Vagina (tissue), 2 donors: ENCODE data around the gene TBX10. TPM values are rescaled to one million over a fixed set of nuclear protein-coding genes. Genes with fewer than 3 reads are reported as not detected.
A peak's percentile ranks its signal among the peaks of the same experiment; 100 is the strongest.

Source experiments
- DNase-seq, 2 donors: peaks; one replicate each; pipeline ENCODE4 v3.0.0-alpha.2; 2017; ENCODE audit errors: extremely low spot score in 2 of 2
- H3K27ac ChIP-seq: fragments of 200-600 bp; sonication (generic); one replicate; pipeline ENCODE4 v1.5.1; 2019
- H3K27me3 ChIP-seq: fragments of 200-600 bp; sonication (generic); one replicate; pipeline ENCODE4 v1.5.1; 2019
- H3K36me3 ChIP-seq, 2 donors: fragments of 200-600 bp; sonication (generic); one replicate each; pipeline ENCODE4 v1.5.1; 2017 to 2019
- H3K4me1 ChIP-seq: fragments of 200-600 bp; sonication (generic); one replicate; pipeline ENCODE4 v1.5.1; 2019
- H3K4me3 ChIP-seq, 2 donors: fragments of 200-600 bp; sonication (generic); 1 replicate in 1 of 2; 2 replicates in 1 of 2; pipeline ENCODE4 v1.5.1; 2016 to 2019
- H3K9me3 ChIP-seq: fragments of 200-600 bp; sonication (generic); one replicate; pipeline ENCODE4 v1.5.1; 2019
- POLR2A ChIP-seq, 2 donors: fragments of 450-650 bp; IDR thresholded peaks; one replicate each; pipeline ENCODE4 v1.6.1; 2017; ENCODE audit warnings: antibody characterized with exemption in 2 of 2, mild to moderate bottlenecking in 2 of 2, moderate library complexity in 2 of 2
- POLR2AphosphoS5 ChIP-seq, 2 donors: sonication (generic); formaldehyde crosslinking; IDR thresholded peaks; one replicate each; pipeline ENCODE4 v1.9.0; 2017; ENCODE audit warnings: antibody characterized with exemption in 2 of 2, mild to moderate bottlenecking in 2 of 2, low read depth in 1 of 2; ENCODE audit not compliant: insufficient read depth in 1 of 2
- intact Hi-C: fragments of 100-400 bp; cut with DNase I; formaldehyde crosslinking; loops from one replicate; pipeline ENCODE4 v1.15.1; 2023
- total RNA-seq: library from RNA; depleted of rRNA; stranded (reverse); fragments of >200 nt; gene quantifications from one replicate; pipeline ENCODE4 v1.2.3, GENCODE V29; 2016
- TF ChIP-seq, protein P1 (sequence below), 3 experiments: fragments of 450-650 bp in 2 of 3; fragments of 200-600 bp in 1 of 3; sonication (generic) in 1 of 3; IDR thresholded peaks; one replicate each; pipeline ENCODE4 v1.5.1; 2017 to 2019; ENCODE audit warnings: antibody characterized with exemption in 3 of 3, mild to moderate bottlenecking in 2 of 3, moderate library complexity in 2 of 3

The TBX10 gene
- total RNA-seq, 1 donor from 2014 or later, result not detected

DNA sequence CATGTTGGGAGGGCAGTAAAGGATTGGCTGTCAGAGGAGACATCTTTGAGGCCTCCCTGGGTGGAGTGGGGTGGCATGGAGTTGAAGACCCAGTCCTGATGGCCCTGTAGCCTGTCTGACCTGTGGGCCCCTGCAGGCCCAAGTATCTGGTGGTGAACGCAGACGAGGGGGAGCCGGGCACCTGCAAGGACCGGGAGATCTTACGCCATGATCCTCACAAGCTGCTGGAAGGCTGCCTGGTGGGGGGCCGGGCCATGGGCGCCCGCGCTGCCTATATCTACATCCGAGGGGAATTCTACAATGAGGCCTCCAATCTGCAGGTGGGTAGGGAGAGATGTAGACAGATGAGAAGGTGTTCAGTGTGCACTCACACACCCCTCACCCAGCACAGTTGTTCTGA lies 30.2 kb downstream of the TBX10 start:
- H3K27ac ChIP-seq, result no peak overlapping the region
- H3K9me3 ChIP-seq, result no peaks in the 10 kb centered on the region
- H3K4me1 ChIP-seq, result peaks cover 32% of the 10 kb centered on the region
- no peaks in the 10 kb centered on the region for H3K27me3 ChIP-seq
- DNase-seq, result no peak
- no peak for TF ChIP-seq POLR2A (IDR thresholded peaks at IDR 0.05)
- TF ChIP-seq, protein P1, sequence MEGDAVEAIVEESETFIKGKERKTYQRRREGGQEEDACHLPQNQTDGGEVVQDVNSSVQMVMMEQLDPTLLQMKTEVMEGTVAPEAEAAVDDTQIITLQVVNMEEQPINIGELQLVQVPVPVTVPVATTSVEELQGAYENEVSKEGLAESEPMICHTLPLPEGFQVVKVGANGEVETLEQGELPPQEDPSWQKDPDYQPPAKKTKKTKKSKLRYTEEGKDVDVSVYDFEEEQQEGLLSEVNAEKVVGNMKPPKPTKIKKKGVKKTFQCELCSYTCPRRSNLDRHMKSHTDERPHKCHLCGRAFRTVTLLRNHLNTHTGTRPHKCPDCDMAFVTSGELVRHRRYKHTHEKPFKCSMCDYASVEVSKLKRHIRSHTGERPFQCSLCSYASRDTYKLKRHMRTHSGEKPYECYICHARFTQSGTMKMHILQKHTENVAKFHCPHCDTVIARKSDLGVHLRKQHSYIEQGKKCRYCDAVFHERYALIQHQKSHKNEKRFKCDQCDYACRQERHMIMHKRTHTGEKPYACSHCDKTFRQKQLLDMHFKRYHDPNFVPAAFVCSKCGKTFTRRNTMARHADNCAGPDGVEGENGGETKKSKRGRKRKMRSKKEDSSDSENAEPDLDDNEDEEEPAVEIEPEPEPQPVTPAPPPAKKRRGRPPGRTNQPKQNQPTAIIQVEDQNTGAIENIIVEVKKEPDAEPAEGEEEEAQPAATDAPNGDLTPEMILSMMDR (IDR thresholded peaks at IDR 0.05), result no peak
- no peak for TF ChIP-seq POLR2AphosphoS5 (IDR thresholded peaks at IDR 0.05; ENCODE audit: insufficient read depth in 1 of 2, low read depth in 1 of 2)
- H3K4me3 ChIP-seq, result no peak overlapping the region
- peaks cover 0 to 37% of the 10 kb centered on the region in 2 donors for H3K36me3 ChIP-seq
- intact Hi-C loops, result no loop called here

DNA sequence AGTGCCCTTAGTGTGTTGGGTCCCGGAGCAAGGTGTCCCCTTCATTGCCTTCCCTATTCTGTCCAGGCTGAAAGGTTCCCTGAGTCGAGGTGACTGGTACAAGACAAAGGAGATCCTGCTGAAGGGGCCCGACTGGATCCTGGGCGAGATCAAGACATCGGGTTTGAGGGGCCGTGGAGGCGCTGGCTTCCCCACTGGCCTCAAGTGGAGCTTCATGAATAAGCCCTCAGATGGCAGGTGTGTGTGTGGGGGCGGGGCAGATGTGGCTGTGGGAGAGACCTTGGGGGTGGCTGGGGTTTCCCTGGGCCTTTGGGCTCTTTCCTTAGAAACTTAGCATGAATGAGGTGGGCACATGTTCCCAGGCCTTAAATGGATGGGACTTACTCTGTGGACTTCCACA lies 31.1 kb downstream of the TBX10 start:
- DNase-seq, result no peak
- TF ChIP-seq POLR2A (IDR thresholded peaks at IDR 0.05) (no peak), POLR2AphosphoS5 (IDR thresholded peaks at IDR 0.05; ENCODE audit: insufficient read depth in 1 of 2, low read depth in 1 of 2) (no peak)
- TF ChIP-seq, protein P1 (IDR thresholded peaks at IDR 0.05), result no peak
- Histone ChIP-seq H3K4me1 (peaks cover 24% of the 10 kb centered on the region), H3K9me3 (no peaks in the 10 kb centered on the region), H3K4me3 (no peak overlapping the region), H3K27ac (no peak overlapping the region), H3K27me3 (no peaks in the 10 kb centered on the region), H3K36me3 (peaks cover 0 to 37% of the 10 kb centered on the region in 2 donors)
- intact Hi-C loops, result no loop called here

DNA sequence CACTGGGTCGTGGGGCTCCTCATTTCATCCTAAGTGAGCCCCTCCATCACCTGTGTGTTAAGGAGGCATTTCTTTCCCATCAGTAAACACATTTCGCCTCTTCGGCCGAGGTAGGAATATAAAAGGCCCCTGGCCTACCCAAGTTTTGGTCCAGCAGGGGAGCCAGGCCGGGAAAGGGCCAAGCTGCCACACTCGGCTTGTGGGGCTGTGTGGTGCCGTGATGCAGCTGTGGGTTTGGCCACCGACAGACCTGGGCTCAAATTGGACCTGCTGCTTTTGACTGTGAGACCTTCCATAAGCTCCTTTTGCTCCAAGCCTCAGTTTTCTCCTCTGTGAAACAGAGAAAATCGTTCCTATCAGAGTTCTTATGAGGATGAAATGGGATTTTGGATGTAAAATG lies 32.1 kb downstream of the TBX10 start:
- DNase-seq, result no peak
- TF ChIP-seq, protein P1 (IDR thresholded peaks at IDR 0.05), result no peak
- TF ChIP-seq POLR2AphosphoS5 (IDR thresholded peaks at IDR 0.05; ENCODE audit: insufficient read depth in 1 of 2, low read depth in 1 of 2) (no peak), POLR2A (IDR thresholded peaks at IDR 0.05) (no peak)
- H3K27ac ChIP-seq, result peak overlapping the region; percentile 71
- peaks cover 22% of the 10 kb centered on the region for H3K4me1 ChIP-seq
- intact Hi-C loops, result no loop called here
- no peaks in the 10 kb centered on the region for H3K9me3 ChIP-seq
- no peaks in the 10 kb centered on the region for H3K27me3 ChIP-seq
- peaks cover 0 to 36% of the 10 kb centered on the region in 2 donors for H3K36me3 ChIP-seq
- H3K4me3 ChIP-seq, result peak overlapping the region; percentile 76 to 94

DNA sequence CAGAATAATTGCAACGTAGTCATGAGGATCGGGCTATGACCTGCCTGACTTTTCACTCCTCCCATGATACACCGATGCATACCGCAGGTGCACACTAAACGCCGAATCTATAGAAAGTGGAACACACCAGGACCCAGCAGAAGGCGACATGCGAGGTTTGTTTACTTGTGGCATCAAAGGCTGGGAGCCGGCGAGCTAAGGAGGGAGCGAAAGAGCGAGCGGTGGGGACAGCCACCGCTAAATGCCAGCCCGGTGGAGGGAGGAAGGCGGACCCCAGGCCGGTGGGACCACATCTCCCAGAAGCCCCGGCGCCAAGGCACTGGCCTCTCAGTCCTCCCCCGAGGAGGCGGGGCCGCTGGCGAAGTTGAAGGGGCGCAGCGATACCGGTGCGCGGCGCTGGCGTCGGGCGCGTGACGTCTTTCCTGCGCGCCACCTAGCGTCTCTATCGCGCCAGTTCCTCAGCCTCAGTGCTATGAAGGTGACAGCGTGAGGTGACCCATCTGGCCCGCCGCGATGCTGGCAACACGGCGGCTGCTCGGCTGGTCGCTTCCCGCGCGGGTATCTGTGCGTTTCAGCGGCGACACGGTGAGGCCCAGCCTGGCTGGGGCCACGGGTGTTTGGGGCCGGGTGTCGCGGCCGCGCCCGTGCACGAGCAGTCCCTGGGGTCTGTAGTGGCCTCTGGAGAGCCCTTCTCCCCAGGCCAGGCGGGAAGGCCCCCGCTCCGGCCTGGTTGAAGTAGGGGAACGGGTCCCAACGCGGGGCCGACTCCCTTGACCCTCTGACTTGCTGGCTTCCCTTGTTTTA lies 32.9 kb downstream of the TBX10 start, which contains the start of gene NDUFV1:
Gene NDUFV1 (plus strand): TSS at position 445 of the 804 bp plus-strand sequence. CDS start 69 bp downstream, at position 514.
- TF ChIP-seq, protein P1 (IDR thresholded peaks at IDR 0.05), result peak; percentile 65 to 84 (median 67)
- TF ChIP-seq POLR2AphosphoS5 (IDR thresholded peaks at IDR 0.05; ENCODE audit: insufficient read depth in 1 of 2, low read depth in 1 of 2) (peak; percentile 90 to 97), POLR2A (IDR thresholded peaks at IDR 0.05) (peak in 1 of 2 donors; percentile 12)
- H3K4me3 ChIP-seq, result peak within 1 kb of the TSS; percentile 76 to 94
- peaks cover 0 to 28% of the 10 kb centered on the region in 2 donors for H3K36me3 ChIP-seq
- H3K27ac ChIP-seq, result peak within 1 kb of the TSS; percentile 71
- no peaks in the 10 kb centered on the region for H3K9me3 ChIP-seq
- peaks cover 22% of the 10 kb centered on the region for H3K4me1 ChIP-seq
- intact Hi-C loops, result no loop called here
- no peaks in the 10 kb centered on the region for H3K27me3 ChIP-seq
- no peak for DNase-seq

DNA sequence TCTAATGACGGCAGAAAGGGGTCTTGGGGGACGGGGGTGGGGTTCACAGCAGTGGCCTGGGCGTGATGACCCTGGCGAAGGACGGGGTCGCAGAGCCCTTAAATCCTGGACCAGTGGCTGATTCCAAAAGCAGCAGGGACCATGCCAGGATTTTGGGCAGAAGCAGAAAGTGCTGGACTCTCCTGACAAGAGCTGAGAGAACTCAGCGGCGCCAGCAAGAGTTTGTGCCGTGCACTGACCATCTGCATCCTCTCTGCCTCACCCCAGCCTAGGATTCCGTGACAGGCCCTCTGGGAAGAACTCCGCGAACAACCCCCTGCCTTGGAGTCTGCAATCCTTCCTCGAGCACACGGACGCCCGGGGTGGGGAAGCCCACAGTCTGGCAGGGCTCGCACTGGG lies 33.5 kb downstream of the TBX10 start:
- H3K4me1 ChIP-seq, result peaks cover 22% of the 10 kb centered on the region
- DNase-seq, result no peak
- peaks cover 0 to 21% of the 10 kb centered on the region in 2 donors for H3K36me3 ChIP-seq
- H3K27me3 ChIP-seq, result no peaks in the 10 kb centered on the region
- intact Hi-C loops, result no loop called here
- peak overlapping the region; percentile 71 for H3K27ac ChIP-seq
- no peaks in the 10 kb centered on the region for H3K9me3 ChIP-seq
- TF ChIP-seq POLR2A (IDR thresholded peaks at IDR 0.05) (no peak), POLR2AphosphoS5 (IDR thresholded peaks at IDR 0.05; ENCODE audit: insufficient read depth in 1 of 2, low read depth in 1 of 2) (no peak)
- TF ChIP-seq, protein P1 (IDR thresholded peaks at IDR 0.05), result no peak
- H3K4me3 ChIP-seq, result peak overlapping the region; percentile 76 to 94
